Measurements from ENCODE around the gene RABL3.

RABL3 gene

DNA sequence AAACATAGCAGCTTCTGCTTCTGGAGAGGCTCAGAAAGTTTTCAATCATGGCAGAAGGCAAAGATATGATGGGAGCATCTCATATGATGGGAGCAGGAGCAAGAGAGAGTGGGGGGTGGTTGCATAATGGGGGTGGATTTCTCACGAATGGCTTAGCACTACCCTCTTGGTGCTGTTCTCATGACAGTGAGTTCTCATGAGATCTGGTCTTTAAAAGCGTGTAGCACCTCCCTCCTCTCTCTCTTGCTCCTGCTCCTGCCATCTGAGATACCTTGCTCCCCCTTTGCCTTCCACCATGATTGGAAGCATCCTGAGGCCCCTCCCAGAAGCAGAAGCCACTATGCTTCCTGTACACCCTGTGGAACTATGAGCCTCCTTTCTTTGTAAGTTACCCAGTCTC, 82.5 kb downstream of the RABL3 start:
- TF ChIP-seq, protein P1, sequence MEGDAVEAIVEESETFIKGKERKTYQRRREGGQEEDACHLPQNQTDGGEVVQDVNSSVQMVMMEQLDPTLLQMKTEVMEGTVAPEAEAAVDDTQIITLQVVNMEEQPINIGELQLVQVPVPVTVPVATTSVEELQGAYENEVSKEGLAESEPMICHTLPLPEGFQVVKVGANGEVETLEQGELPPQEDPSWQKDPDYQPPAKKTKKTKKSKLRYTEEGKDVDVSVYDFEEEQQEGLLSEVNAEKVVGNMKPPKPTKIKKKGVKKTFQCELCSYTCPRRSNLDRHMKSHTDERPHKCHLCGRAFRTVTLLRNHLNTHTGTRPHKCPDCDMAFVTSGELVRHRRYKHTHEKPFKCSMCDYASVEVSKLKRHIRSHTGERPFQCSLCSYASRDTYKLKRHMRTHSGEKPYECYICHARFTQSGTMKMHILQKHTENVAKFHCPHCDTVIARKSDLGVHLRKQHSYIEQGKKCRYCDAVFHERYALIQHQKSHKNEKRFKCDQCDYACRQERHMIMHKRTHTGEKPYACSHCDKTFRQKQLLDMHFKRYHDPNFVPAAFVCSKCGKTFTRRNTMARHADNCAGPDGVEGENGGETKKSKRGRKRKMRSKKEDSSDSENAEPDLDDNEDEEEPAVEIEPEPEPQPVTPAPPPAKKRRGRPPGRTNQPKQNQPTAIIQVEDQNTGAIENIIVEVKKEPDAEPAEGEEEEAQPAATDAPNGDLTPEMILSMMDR (IDR thresholded peaks at IDR 0.05; ENCODE audit: unreplicated experiment in 3 of 3), result no peak
- Mint-ChIP-seq H3K9me3 (peaks cover 4% of the 10 kb centered on the region), H3K36me3 (ENCODE audit: low read depth) (peaks cover 22% of the 10 kb centered on the region), H3K4me3 (no peak overlapping the region), H3K27me3 (ENCODE audit: low read depth) (no peaks in the 10 kb centered on the region), H3K4me1 (peaks cover 10% of the 10 kb centered on the region), H3K27ac (no peak overlapping the region)

GRCh38 chr3:120659285-120659684, 83.0 kb downstream of the RABL3 start:
- H3K4me1 Mint-ChIP-seq, result peaks cover 10% of the 10 kb centered on the region
- peaks cover 4% of the 10 kb centered on the region for H3K9me3 Mint-ChIP-seq
- peaks cover 24% of the 10 kb centered on the region for H3K36me3 Mint-ChIP-seq (ENCODE audit: low read depth)
- peak overlapping the region in 1 of 3 experiments; percentile 15 for H3K27ac Mint-ChIP-seq
- no peaks in the 10 kb centered on the region for H3K27me3 Mint-ChIP-seq (ENCODE audit: low read depth)
- H3K4me3 Mint-ChIP-seq, result no peak overlapping the region
- TF ChIP-seq, protein P1 (IDR thresholded peaks at IDR 0.05; ENCODE audit: unreplicated experiment in 3 of 3), result no peak

GRCh38 chr3:120652896-120653545, 89.3 kb downstream of the RABL3 start:
- no peaks in the 10 kb centered on the region for H3K4me1 Mint-ChIP-seq
- H3K27me3 Mint-ChIP-seq (ENCODE audit: low read depth), result peaks cover 4% of the 10 kb centered on the region
- no peak overlapping the region for H3K27ac Mint-ChIP-seq
- TF ChIP-seq, protein P1 (IDR thresholded peaks at IDR 0.05; ENCODE audit: unreplicated experiment in 3 of 3), result no peak
- peaks cover 22% of the 10 kb centered on the region for H3K36me3 Mint-ChIP-seq (ENCODE audit: low read depth)
- no peaks in the 10 kb centered on the region for H3K9me3 Mint-ChIP-seq
- H3K4me3 Mint-ChIP-seq, result no peak overlapping the region

DNA sequence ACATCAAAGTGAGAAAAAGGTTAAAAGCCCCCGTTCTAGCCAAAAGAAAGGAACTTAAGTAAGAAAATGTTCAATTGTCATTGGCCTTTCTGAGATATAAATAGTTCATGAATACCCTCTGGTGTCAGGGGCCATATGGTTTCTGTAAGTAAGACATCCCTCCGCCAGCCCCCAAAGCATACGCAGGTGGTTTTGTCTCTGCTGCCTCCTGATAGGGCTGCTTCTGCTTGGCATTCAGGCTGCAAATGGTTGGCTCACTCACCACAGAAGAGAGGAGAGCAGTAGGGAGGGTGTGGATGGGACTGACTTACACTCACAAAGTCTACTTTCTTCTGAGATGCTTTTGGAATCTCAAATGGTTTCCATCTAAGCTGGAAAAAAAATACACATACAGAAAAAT, 90.0 kb downstream of the RABL3 start:
- H3K36me3 Mint-ChIP-seq (ENCODE audit: low read depth), result peaks cover 16% of the 10 kb centered on the region
- TF ChIP-seq, protein P1 (IDR thresholded peaks at IDR 0.05; ENCODE audit: unreplicated experiment in 3 of 3), result no peak
- peaks cover 4% of the 10 kb centered on the region for H3K27me3 Mint-ChIP-seq (ENCODE audit: low read depth)
- H3K9me3 Mint-ChIP-seq, result no peaks in the 10 kb centered on the region
- H3K27ac Mint-ChIP-seq, result peak overlapping the region in 1 of 3 experiments; percentile 43
- H3K4me3 Mint-ChIP-seq, result no peak overlapping the region
- no peaks in the 10 kb centered on the region for H3K4me1 Mint-ChIP-seq

DNA sequence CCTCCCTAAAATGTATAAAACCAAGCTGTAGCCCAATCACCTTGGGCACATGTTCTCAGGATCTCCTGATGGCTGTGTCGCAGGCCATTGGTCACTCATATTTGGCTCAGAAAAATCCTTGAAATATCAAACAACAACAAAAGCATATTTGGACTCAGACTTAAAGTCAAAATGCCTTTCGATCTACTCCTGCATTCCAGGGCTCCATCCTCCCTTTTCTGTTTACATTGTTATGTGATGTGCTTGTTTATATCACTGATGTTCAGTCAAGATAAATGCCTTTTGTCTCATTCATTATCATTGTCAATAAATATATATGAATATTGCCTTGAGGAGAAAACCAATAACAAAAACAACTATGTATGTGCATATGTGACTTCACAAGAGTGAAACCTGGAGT, 92.0 kb downstream of the RABL3 start:
- Mint-ChIP-seq H3K4me3 (no peak overlapping the region), H3K9me3 (no peaks in the 10 kb centered on the region), H3K36me3 (ENCODE audit: low read depth) (peaks cover 12% of the 10 kb centered on the region), H3K27ac (peak overlapping the region in 2 of 3 experiments; percentile 31 to 75), H3K4me1 (peaks cover 15% of the 10 kb centered on the region), H3K27me3 (ENCODE audit: low read depth) (peaks cover 4% of the 10 kb centered on the region)
- TF ChIP-seq, protein P1 (IDR thresholded peaks at IDR 0.05; ENCODE audit: unreplicated experiment in 3 of 3), result no peak

DNA sequence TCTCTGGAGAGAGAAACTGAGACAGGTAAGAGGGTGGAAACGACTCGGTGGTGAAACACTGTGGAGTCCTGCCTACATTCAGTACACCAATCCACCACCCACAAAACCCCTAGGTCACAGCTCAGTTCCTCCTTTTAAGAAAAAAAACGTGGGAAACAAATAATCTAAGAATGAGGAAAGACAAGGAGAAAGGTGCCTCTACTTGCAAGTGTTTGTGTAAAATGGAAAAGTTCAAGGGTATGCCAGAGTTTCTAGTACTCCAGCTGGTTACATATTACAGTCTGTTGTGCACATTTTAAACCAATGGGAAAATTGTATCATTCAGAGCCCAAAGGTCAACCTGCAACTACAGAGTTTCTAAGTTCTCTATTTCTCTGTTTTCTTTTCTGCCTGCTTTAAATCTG, 92.5 kb downstream of the RABL3 start:
- peak overlapping the region; percentile 31 to 75 (median 47) for H3K27ac Mint-ChIP-seq
- H3K4me3 Mint-ChIP-seq, result no peak overlapping the region
- no peaks in the 10 kb centered on the region for H3K9me3 Mint-ChIP-seq
- peaks cover 20% of the 10 kb centered on the region for H3K4me1 Mint-ChIP-seq
- TF ChIP-seq, protein P1 (IDR thresholded peaks at IDR 0.05; ENCODE audit: unreplicated experiment in 3 of 3), result no peak
- peaks cover 12% of the 10 kb centered on the region for H3K36me3 Mint-ChIP-seq (ENCODE audit: low read depth)
- H3K27me3 Mint-ChIP-seq (ENCODE audit: low read depth), result peaks cover 4% of the 10 kb centered on the region
